Glutamatergic neuron (in vitro differentiated cells): ENCODE measurements around the gene UNC80. TPM values are rescaled to one million over a fixed set of nuclear protein-coding genes. Genes with fewer than 3 reads are reported as not detected.

Experiments used
- DNase-seq: peaks from one replicate; pipeline ENCODE4 v3.0.0; 2022
- H3K27ac Mint-ChIP-seq: one replicate; pipeline ENCODE4 v1.8.0; 2020; ENCODE audit warnings: mild to moderate bottlenecking, mixed read lengths, inconsistent platforms; ENCODE audit not compliant: unreplicated experiment
- H3K27me3 Mint-ChIP-seq: one replicate; pipeline ENCODE4 v1.8.0; 2020; ENCODE audit warnings: mild to moderate bottlenecking, moderate library complexity, mixed read lengths, inconsistent platforms; ENCODE audit not compliant: unreplicated experiment
- H3K36me3 Mint-ChIP-seq: one replicate; pipeline ENCODE4 v1.8.0; 2020; ENCODE audit warnings: mild to moderate bottlenecking, mixed read lengths, inconsistent platforms; ENCODE audit not compliant: unreplicated experiment
- H3K4me1 Mint-ChIP-seq: one replicate; pipeline ENCODE4 v1.8.0; 2020; ENCODE audit warnings: mild to moderate bottlenecking, low read depth, mixed read lengths, inconsistent platforms; ENCODE audit not compliant: unreplicated experiment
- H3K4me3 Mint-ChIP-seq: one replicate; pipeline ENCODE4 v1.8.0; 2020; ENCODE audit warnings: mild to moderate bottlenecking, mixed read lengths, inconsistent platforms; ENCODE audit not compliant: unreplicated experiment
- H3K9me3 Mint-ChIP-seq: one replicate; pipeline ENCODE4 v1.8.0; 2020; ENCODE audit warnings: mild to moderate bottlenecking, moderate library complexity, mixed read lengths, inconsistent platforms; ENCODE audit not compliant: unreplicated experiment
- CTCF ChIP-seq: fragments of 200-600 bp; sonication (generic); IDR thresholded peaks from one replicate; pipeline ENCODE4 v1.5.0; 2021; ENCODE audit not compliant: partially characterized antibody, unreplicated experiment
- total RNA-seq: library from RNA; stranded (reverse); fragmentation: NEBNext Ultra II Directional; extraction: Animal tissue kit (Norgen Biotek cat#: 25700); gene quantifications from one replicate; pipeline ENCODE4 v1.2.1, GENCODE V29; 2021; ENCODE audit not compliant: unreplicated experiment

UNC80 gene
- total RNA-seq, 1 donor from 2014 or later, result 9.0 TPM

- peaks cover 2% of the 10 kb centered on the region for H3K9me3 Mint-ChIP-seq
- no peaks in the 10 kb centered on the region for H3K27me3 Mint-ChIP-seq
- TF ChIP-seq CTCF, result no peak
- H3K4me3 Mint-ChIP-seq, result no peak overlapping the region
- H3K27ac Mint-ChIP-seq, result no peak overlapping the region
- H3K4me1 Mint-ChIP-seq, result peaks cover 4% of the 10 kb centered on the region
- no peak for DNase-seq
- H3K36me3 Mint-ChIP-seq, result no peaks in the 10 kb centered on the region
These were observed 136.9 kb downstream of the UNC80 start for GRCh38 chr2:209908511-209908910.

- H3K27ac Mint-ChIP-seq, result no peak overlapping the region
- peaks cover 3% of the 10 kb centered on the region for H3K27me3 Mint-ChIP-seq
- peaks cover 15% of the 10 kb centered on the region for H3K4me1 Mint-ChIP-seq
- DNase-seq, result no peak
- no peak for TF ChIP-seq CTCF
- H3K4me3 Mint-ChIP-seq, result no peak overlapping the region
- H3K36me3 Mint-ChIP-seq, result no peaks in the 10 kb centered on the region
- H3K9me3 Mint-ChIP-seq, result peaks cover 6% of the 10 kb centered on the region
These were observed 139.9 kb downstream of the UNC80 start for GRCh38 chr2:209911486-209911885.

GRCh38 chr2:209913786-209914345 is 142.2 kb downstream of the UNC80 start:
- peak; percentile 19 for DNase-seq
- peak overlapping the region; percentile 51 for H3K4me3 Mint-ChIP-seq
- H3K27me3 Mint-ChIP-seq, result peaks cover 3% of the 10 kb centered on the region
- H3K4me1 Mint-ChIP-seq, result peaks cover 15% of the 10 kb centered on the region
- TF ChIP-seq CTCF, result no peak
- peak overlapping the region; percentile 92 for H3K27ac Mint-ChIP-seq
- peaks cover 6% of the 10 kb centered on the region for H3K9me3 Mint-ChIP-seq
- no peaks in the 10 kb centered on the region for H3K36me3 Mint-ChIP-seq

DNA sequence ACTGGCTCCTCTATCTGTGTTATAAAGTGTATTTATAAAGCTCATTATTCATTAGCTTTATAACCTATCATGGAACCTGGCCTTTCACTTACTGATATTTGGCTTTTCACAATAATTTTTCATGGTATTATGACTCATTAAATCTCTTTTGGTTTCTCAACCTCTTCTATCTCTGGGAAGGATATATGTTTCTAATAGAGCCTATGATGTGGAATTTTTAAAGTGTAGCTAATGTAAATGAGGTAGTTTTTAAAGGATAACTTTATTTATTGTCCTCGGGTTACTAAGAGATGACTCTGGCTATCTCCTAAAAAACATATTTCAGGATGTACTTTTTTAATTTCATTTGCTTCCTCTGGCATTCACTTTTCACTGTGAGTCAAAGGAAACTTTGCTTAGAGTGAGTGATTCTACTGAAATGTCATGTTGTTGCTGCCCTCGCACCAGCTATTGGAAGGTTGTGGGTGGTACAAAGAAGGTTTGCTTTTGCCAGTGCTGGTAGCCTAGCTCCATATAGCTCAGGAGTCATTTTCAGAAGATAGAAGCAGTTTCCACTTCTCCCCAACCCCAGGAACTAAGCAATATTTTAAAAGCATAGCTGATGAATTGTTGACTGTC is 145.6 kb downstream of the UNC80 start:
- Mint-ChIP-seq H3K27me3 (peaks cover 3% of the 10 kb centered on the region), H3K36me3 (no peaks in the 10 kb centered on the region), H3K27ac (no peak overlapping the region), H3K9me3 (peaks cover 3% of the 10 kb centered on the region), H3K4me3 (no peak overlapping the region), H3K4me1 (peaks cover 15% of the 10 kb centered on the region)
- no peak for TF ChIP-seq CTCF
- DNase-seq, result no peak

- Mint-ChIP-seq H3K27ac (no peak overlapping the region), H3K27me3 (peaks cover 3% of the 10 kb centered on the region), H3K36me3 (no peaks in the 10 kb centered on the region), H3K4me1 (peaks cover 13% of the 10 kb centered on the region), H3K4me3 (no peak overlapping the region), H3K9me3 (peaks cover 3% of the 10 kb centered on the region)
- no peak for TF ChIP-seq CTCF
- no peak for DNase-seq
These were observed 146.6 kb downstream of the UNC80 start for GRCh38 chr2:209918251-209918650.
